Neural cell (in vitro differentiated cells): ENCODE data around the gene CROCC2. TPM values are rescaled to one million over a fixed set of nuclear protein-coding genes. Genes with fewer than 3 reads are reported as not detected.

Experiments used
- H2AFZ ChIP-seq: fragments of 200-600, 300-800 bp; sonication (generic), shearing (Covaris generic); 2 replicates; pipeline ENCODE4 v1.6.0; 2014; ENCODE audit warnings: low read depth, mild to moderate bottlenecking, antibody characterized with exemption, low read length, moderate library complexity
- H3F3A ChIP-seq: fragments of 200-600 bp; shearing (Covaris generic); 2 replicates; pipeline ENCODE4 v1.6.1; 2016; ENCODE audit warnings: mild to moderate bottlenecking, moderate library complexity, mixed read lengths, antibody characterized with exemption, low read length; ENCODE audit not compliant: insufficient read depth, poor library complexity, severe bottlenecking
- H3K27ac ChIP-seq: fragments of 200-600, 300-800 bp; sonication (generic), shearing (Covaris generic); 2 replicates; pipeline ENCODE4 v1.5.1; 2014; ENCODE audit warnings: mild to moderate bottlenecking, low read length, moderate library complexity
- H3K27me3 ChIP-seq: fragments of 300-800, 200-600 bp; sonication (generic), shearing (Covaris generic); 2 replicates; pipeline ENCODE4 v1.6.0; 2014; ENCODE audit warnings: mild to moderate bottlenecking, low read depth, low read length, moderate library complexity; ENCODE audit not compliant: insufficient read depth
- H3K36me3 ChIP-seq: fragments of 300-800, 200-600 bp; sonication (generic), shearing (Covaris generic); 2 replicates; pipeline ENCODE4 v1.5.1; 2014; ENCODE audit warnings: mild to moderate bottlenecking, antibody characterized with exemption, low read length, moderate library complexity; ENCODE audit not compliant: insufficient read depth
- H3K4me2 ChIP-seq: fragments of 300-800, 200-600 bp; sonication (generic), shearing (Covaris generic); 2 replicates; pipeline ENCODE4 v1.6.0; 2014; ENCODE audit warnings: mild to moderate bottlenecking, low read length
- H3K4me3 ChIP-seq: fragments of 300-800, 200-600 bp; sonication (generic), shearing (Covaris generic); 2 replicates; pipeline ENCODE4 v1.5.1; 2014; ENCODE audit warnings: mild to moderate bottlenecking, low read length, moderate library complexity
- H3K79me2 ChIP-seq: fragments of 200-600 bp; shearing (Covaris generic); replicated peaks from 2 replicates; pipeline ENCODE4 v1.6.0; 2014; ENCODE audit warnings: mild to moderate bottlenecking, low read length, moderate library complexity; ENCODE audit not compliant: insufficient read depth
- H3K9ac ChIP-seq: fragments of 300-800, 200-600 bp; sonication (generic), shearing (Covaris generic); 2 replicates; pipeline ENCODE4 v1.6.1; 2016; ENCODE audit warnings: mild to moderate bottlenecking, low read length, mixed read lengths
- H3K9me2 ChIP-seq: fragments of 200-600 bp; shearing (Covaris generic); 2 replicates; pipeline ENCODE4 v1.6.1; 2016; ENCODE audit warnings: mild to moderate bottlenecking, low read length, mixed read lengths; ENCODE audit not compliant: insufficient read depth
- H3K9me3 ChIP-seq: fragments of 200-600, 300-800 bp; sonication (generic), shearing (Covaris generic); 2 replicates; pipeline ENCODE4 v1.6.1; 2016; ENCODE audit warnings: mild to moderate bottlenecking, mixed run types, low read length, moderate library complexity, mixed read lengths
- H4K20me1 ChIP-seq: fragments of 200-600 bp; shearing (Covaris generic); 2 replicates; pipeline ENCODE4 v1.6.1; 2016; ENCODE audit warnings: mild to moderate bottlenecking, mixed run types; ENCODE audit not compliant: insufficient read depth
- CTCF ChIP-seq: fragments of 450-650 bp; IDR thresholded peaks from 2 replicates; pipeline ENCODE4 v1.5.1; 2014; ENCODE audit warnings: antibody characterized with exemption, mild to moderate bottlenecking, moderate library complexity; ENCODE audit not compliant: poor library complexity, severe bottlenecking
- EP300 ChIP-seq: fragments of 450-650 bp; conservative IDR thresholded peaks from 2 replicates; pipeline ENCODE4 v1.6.1; 2014; ENCODE audit warnings: antibody characterized with exemption, mild to moderate bottlenecking, moderate library complexity; ENCODE audit not compliant: poor library complexity, severe bottlenecking
- EZH2 ChIP-seq: fragments of 200-600, 300-800 bp; shearing (Covaris generic), sonication (generic); IDR thresholded peaks from 2 replicates; pipeline ENCODE4 v1.6.1; 2014; ENCODE audit warnings: antibody characterized with exemption, low read length, borderline replicate concordance, mild to moderate bottlenecking; ENCODE audit not compliant: insufficient read depth, poor library complexity, severe bottlenecking
- MXI1 ChIP-seq: fragments of 450-650 bp; conservative IDR thresholded peaks from 2 replicates; pipeline ENCODE4 v1.6.1; 2014; ENCODE audit warnings: antibody characterized with exemption, mild to moderate bottlenecking; ENCODE audit not compliant: poor library complexity, severe bottlenecking
- POLR2AphosphoS5 ChIP-seq: IDR thresholded peaks from 2 replicates; pipeline ENCODE4 v1.6.1; 2012
- RAD21 ChIP-seq: fragments of 450-650 bp; conservative IDR thresholded peaks from 2 replicates; pipeline ENCODE4 v1.6.1; 2014; ENCODE audit warnings: antibody characterized with exemption, mild to moderate bottlenecking, moderate library complexity
- REST ChIP-seq: IDR thresholded peaks from 2 replicates; pipeline ENCODE4 v1.6.1; 2012; ENCODE audit warnings: borderline replicate concordance
- SMC3 ChIP-seq: fragments of 450-650 bp; conservative IDR thresholded peaks from 2 replicates; pipeline ENCODE4 v1.6.1; 2014; ENCODE audit warnings: antibody characterized with exemption, mild to moderate bottlenecking, moderate library complexity; ENCODE audit not compliant: poor library complexity
- TAF1 ChIP-seq: IDR thresholded peaks from 2 replicates; pipeline ENCODE4 v1.6.1; 2012; ENCODE audit warnings: low read depth
- polyA plus RNA-seq: library from polyadenylated mRNA; depleted of rRNA; stranded (reverse); fragments of >200 nt; gene quantifications from 2 replicates; pipeline ENCODE4 v1.2.3, GENCODE V29; 2014

CROCC2 gene
- polyA plus RNA-seq, 1 donor from 2014 or later: 0.09 TPM

DNA sequence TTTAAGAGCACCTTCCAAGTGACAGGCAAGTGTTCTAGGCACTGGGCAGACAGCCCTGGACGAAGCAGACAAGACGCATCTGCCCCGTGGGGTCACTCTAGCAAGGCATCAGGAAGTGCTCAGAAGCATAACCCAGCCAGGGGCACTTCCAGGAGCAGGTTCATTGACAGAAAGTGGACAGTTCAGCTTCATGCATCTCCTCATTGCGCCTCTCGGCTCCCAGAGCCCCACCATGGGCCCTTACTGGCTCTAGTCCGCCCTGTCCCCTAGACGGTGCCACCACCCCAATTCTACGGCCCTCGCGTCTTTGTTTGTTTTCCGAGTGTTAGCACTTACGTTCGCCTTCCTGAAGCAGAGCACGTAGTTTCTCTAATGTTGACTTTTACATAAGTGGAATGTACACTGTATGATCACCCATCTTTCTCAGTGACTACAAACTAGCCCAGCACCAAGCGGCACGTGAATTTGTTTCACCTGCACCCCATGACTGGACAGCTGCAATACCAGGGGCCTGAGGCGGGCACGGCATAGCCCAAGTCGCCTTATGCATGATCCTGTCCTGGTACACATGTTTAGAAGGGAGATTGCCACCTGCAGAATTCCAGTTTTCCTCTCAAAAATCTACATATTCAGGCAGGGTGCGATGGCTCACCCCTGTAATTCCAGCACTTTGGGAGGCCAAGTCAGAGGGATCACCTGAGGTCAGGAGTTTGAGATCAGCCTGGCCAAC, 125.5 kb downstream of the CROCC2 start:
- Histone ChIP-seq H2AFZ (no peak overlapping the region), H3K4me2 (no peak overlapping the region), H3K79me2 (no peaks in the 10 kb centered on the region), H4K20me1 (no peaks in the 10 kb centered on the region), H3K9ac (no peak overlapping the region), H3K27ac (no peak overlapping the region), H3K36me3 (no peaks in the 10 kb centered on the region), H3K27me3 (peaks cover 19% of the 10 kb centered on the region), H3K4me3 (no peak overlapping the region), H3K9me3 (no peaks in the 10 kb centered on the region), H3F3A (no peaks in the 10 kb centered on the region), H3K9me2 (no peaks in the 10 kb centered on the region)
- TF ChIP-seq POLR2AphosphoS5 (no peak), REST (no peak), TAF1 (no peak), SMC3 (no peak), EZH2 (no peak), CTCF (no peak), EP300 (no peak), MXI1 (no peak), RAD21 (no peak)

DNA sequence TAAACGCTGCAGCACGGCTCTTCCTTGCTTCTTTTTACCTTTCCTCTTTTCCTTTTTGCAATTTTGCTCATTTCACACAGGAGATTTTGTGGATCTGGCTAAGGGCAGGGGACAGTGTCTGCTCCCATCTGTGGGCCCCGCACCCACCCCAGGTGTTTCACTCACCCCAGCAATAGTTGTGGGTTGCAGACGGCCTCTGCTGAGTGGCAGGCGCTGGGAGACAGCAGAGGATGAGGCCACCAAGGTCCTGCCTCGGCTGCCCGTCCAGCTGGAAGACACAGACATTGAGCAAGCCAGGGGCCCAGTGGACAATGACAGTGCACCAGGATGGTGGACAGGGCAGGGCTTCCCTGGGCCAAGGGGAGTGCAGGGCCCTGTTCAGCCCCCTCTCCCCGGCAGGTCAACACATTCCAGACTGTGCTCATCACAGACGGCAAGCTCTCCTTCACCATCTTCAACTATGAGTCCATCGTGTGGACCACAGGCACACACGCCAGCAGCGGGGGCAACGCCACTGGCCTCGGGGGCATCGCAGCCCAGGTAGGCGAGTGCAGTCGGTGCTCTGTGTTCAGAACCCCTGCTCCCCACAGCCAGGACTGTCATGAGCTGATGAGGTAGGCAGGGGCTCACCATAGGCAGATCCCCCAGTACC, 127.3 kb downstream of the CROCC2 start:
- Histone ChIP-seq H4K20me1 (no peaks in the 10 kb centered on the region), H3K4me3 (no peak overlapping the region), H3K9me2 (no peaks in the 10 kb centered on the region), H3K9ac (no peak overlapping the region), H3F3A (no peaks in the 10 kb centered on the region), H3K4me2 (no peak overlapping the region), H3K36me3 (no peaks in the 10 kb centered on the region), H3K27ac (no peak overlapping the region), H3K9me3 (no peaks in the 10 kb centered on the region), H3K27me3 (peaks cover 35% of the 10 kb centered on the region), H3K79me2 (no peaks in the 10 kb centered on the region), H2AFZ (no peak overlapping the region)
- TF ChIP-seq POLR2AphosphoS5 (no peak), EP300 (no peak), CTCF (no peak), EZH2 (no peak), RAD21 (no peak), SMC3 (no peak), TAF1 (no peak), REST (no peak), MXI1 (no peak)
